Karpas-422 (cell line): ENCODE measurements around the gene RAB36. TPM values are rescaled to one million over a fixed set of nuclear protein-coding genes. Genes with fewer than 3 reads are reported as not detected.
A peak's percentile ranks its signal among the peaks of the same experiment; 100 is the strongest.

ENCODE experiments used
- DNase-seq: peaks from one replicate; pipeline ENCODE4 v3.0.0-alpha.2; 2015
- H2AFZ ChIP-seq: fragments of 200-600 bp; sonication (generic); 2 replicates; pipeline ENCODE4 v1.6.1; 2014; ENCODE audit warnings: antibody characterized with exemption, low read length, mixed read lengths
- H3K27ac ChIP-seq: fragments of 200-600 bp; sonication (generic); 2 replicates; pipeline ENCODE4 v1.5.1; 2014; ENCODE audit warnings: mild to moderate bottlenecking, low read length, moderate library complexity
- H3K27me3 ChIP-seq: fragments of 200-600 bp; sonication (generic); 2 replicates; pipeline ENCODE4 v1.6.1; 2014; ENCODE audit warnings: low read length, mixed read lengths
- H3K36me3 ChIP-seq: fragments of 200-600 bp; sonication (generic); 2 replicates; pipeline ENCODE4 v1.6.1; 2014; ENCODE audit warnings: low read length, mixed read lengths; ENCODE audit not compliant: insufficient read depth
- H3K4me1 ChIP-seq: fragments of 200-600 bp; sonication (generic); 2 replicates; pipeline ENCODE4 v1.6.1; 2014; ENCODE audit warnings: mild to moderate bottlenecking, low read length, mixed read lengths
- H3K4me2 ChIP-seq: fragments of 200-600 bp; sonication (generic); 2 replicates; pipeline ENCODE4 v1.6.1; 2014; ENCODE audit warnings: low read length, low read depth, mild to moderate bottlenecking; ENCODE audit not compliant: poor library complexity, severe bottlenecking
- H3K4me3 ChIP-seq: fragments of 200-600 bp; sonication (generic); 2 replicates; pipeline ENCODE4 v1.5.1; 2014; ENCODE audit warnings: mild to moderate bottlenecking, antibody characterized with exemption, low read length, mixed read lengths
- H3K79me2 ChIP-seq: fragments of 200-600 bp; sonication (generic); 2 replicates; pipeline ENCODE4 v1.6.1; 2014; ENCODE audit warnings: mild to moderate bottlenecking, low read length, mixed read lengths
- H3K9ac ChIP-seq: fragments of 200-600 bp; sonication (generic); 2 replicates; pipeline ENCODE4 v1.6.0; 2014; ENCODE audit warnings: low read length
- H3K9me2 ChIP-seq: fragments of 200-600 bp; sonication (generic), shearing (Covaris generic); replicated peaks from 2 replicates; pipeline ENCODE4 v1.6.0; 2014; ENCODE audit warnings: mild to moderate bottlenecking, low read length, moderate library complexity; ENCODE audit not compliant: insufficient read depth
- H3K9me3 ChIP-seq: fragments of 300-700, 200-600 bp; sonication (generic); 2 replicates; pipeline ENCODE4 v1.6.1; 2014; ENCODE audit warnings: low read length, mixed read lengths
- H4K20me1 ChIP-seq: fragments of 200-600 bp; sonication (generic); 2 replicates; pipeline ENCODE4 v1.6.1; 2014; ENCODE audit warnings: mild to moderate bottlenecking, antibody characterized with exemption, low read length, low read depth; ENCODE audit not compliant: insufficient read depth
- total RNA-seq: library from RNA; depleted of rRNA; stranded (reverse); fragments of >200 nt; shearing (Covaris generic); gene quantifications from 2 replicates; pipeline ENCODE4 v1.2.3, GENCODE V29; 2014; ENCODE audit warnings: low replicate concordance; rRNA removed

Gene RAB36, protein sequence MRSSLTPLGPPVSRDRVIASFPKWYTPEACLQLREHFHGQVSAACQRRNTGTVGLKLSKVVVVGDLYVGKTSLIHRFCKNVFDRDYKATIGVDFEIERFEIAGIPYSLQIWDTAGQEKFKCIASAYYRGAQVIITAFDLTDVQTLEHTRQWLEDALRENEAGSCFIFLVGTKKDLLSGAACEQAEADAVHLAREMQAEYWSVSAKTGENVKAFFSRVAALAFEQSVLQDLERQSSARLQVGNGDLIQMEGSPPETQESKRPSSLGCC
- total RNA-seq, result 4.0 and 10.6 TPM in 2 replicates

DNA sequence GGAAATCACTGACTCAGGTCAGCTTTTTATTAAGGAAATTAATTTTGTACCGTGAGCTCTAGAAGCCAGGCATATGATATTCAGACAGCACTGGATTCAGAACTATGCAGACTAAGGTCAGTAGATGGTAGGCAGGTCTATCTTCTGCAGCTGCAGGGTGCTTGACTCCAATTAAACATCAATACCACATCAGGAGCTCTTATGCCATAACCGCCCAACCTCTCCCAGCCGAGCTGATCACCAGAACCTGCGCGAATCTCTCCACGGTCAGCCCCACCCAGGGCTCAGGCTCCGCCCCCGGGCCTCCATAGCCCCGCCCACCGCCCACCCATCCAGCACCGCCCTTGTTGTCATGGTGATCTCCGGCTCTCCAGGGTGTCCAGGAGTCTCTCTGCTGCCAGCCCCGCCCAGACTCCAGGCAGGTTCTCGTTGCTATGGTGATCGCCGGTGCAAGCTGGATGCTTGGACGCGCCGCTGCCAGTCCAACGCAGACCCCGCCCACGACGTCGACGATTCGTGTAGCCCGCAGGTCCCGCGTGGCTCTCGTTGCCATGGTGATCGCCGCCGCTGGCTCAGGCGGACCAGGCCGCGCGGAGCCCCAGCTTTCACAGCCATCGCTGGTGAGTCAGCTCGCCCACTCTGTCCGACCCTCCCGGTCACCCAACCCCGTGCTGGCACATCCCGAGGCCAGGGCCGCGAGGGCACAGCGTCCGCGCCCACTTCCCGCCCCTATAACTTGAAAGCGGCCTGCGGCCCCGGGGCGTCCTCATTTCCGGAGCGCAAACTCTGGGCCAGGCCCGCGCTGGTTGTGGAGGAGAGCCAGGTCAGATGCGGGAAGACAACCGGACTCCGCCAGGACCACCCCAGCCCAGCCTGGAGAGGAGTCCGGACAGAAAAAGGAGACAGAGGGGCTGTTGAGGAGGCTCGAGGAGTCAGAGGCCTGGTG is at the start of gene RAB36:
TSS of gene RAB36 (plus strand) at position 546 of the 946 bp plus-strand sequence. CDS start 1,140 bp downstream, outside the sequence.
- H4K20me1 ChIP-seq, result no peaks in the 10 kb centered on the region
- peak within 1 kb of the TSS; percentile 74; the same call in 1 of the 2 replicates for H2AFZ ChIP-seq
- H3K27ac ChIP-seq, result peak within 1 kb of the TSS; percentile 48
- no peaks in the 10 kb centered on the region for H3K27me3 ChIP-seq
- H3K4me1 ChIP-seq, result peaks cover 48% of the 10 kb centered on the region
- peak within 1 kb of the TSS; percentile 70 for H3K4me3 ChIP-seq
- DNase-seq, result peak; percentile 100
- H3K4me2 ChIP-seq, result peak within 1 kb of the TSS; percentile 65
- no peaks in the 10 kb centered on the region for H3K36me3 ChIP-seq
- no peaks in the 10 kb centered on the region for H3K79me2 ChIP-seq
- H3K9me3 ChIP-seq, result no peaks in the 10 kb centered on the region
- H3K9ac ChIP-seq, result peak within 1 kb of the TSS; percentile 66
- H3K9me2 ChIP-seq, result no peaks in the 10 kb centered on the region

DNA sequence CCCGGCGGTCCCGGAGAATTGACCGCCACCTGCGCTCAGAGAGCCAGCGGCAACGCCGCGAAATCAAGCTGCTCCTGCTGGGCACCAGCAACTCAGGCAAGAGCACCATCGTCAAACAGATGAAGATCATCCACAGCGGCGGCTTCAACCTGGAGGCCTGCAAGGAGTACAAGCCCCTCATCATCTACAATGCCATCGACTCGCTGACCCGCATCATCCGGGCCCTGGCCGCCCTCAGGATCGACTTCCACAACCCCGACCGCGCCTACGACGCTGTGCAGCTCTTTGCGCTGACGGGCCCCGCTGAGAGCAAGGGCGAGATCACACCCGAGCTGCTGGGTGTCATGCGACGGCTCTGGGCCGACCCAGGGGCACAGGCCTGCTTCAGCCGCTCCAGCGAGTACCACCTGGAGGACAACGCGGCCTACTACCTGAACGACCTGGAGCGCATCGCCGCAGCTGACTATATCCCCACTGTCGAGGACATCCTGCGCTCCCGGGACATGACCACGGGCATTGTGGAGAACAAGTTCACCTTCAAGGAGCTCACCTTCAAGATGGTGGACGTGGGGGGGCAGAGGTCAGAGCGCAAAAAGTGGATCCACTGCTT is 49.4 kb upstream of the RAB36 start:
- no peaks in the 10 kb centered on the region for H3K9me3 ChIP-seq
- DNase-seq, result no peak
- no peak overlapping the region for H3K4me3 ChIP-seq
- H4K20me1 ChIP-seq, result 0 out of 2 replicates have a peak, but pooled peaks cover 6% of the 10 kb centered on the region
- no peaks in the 10 kb centered on the region; the same call in 1 of the 2 replicates for H3K79me2 ChIP-seq
- H3K4me1 ChIP-seq, result no peaks in the 10 kb centered on the region
- H3K9ac ChIP-seq, result no peak overlapping the region
- no peak overlapping the region for H3K4me2 ChIP-seq
- no peaks in the 10 kb centered on the region for H3K36me3 ChIP-seq
- H3K9me2 ChIP-seq, result no peaks in the 10 kb centered on the region
- no peak overlapping the region for H3K27ac ChIP-seq
- H3K27me3 ChIP-seq, result no peaks in the 10 kb centered on the region
- H2AFZ ChIP-seq, result no peak overlapping the region

DNA sequence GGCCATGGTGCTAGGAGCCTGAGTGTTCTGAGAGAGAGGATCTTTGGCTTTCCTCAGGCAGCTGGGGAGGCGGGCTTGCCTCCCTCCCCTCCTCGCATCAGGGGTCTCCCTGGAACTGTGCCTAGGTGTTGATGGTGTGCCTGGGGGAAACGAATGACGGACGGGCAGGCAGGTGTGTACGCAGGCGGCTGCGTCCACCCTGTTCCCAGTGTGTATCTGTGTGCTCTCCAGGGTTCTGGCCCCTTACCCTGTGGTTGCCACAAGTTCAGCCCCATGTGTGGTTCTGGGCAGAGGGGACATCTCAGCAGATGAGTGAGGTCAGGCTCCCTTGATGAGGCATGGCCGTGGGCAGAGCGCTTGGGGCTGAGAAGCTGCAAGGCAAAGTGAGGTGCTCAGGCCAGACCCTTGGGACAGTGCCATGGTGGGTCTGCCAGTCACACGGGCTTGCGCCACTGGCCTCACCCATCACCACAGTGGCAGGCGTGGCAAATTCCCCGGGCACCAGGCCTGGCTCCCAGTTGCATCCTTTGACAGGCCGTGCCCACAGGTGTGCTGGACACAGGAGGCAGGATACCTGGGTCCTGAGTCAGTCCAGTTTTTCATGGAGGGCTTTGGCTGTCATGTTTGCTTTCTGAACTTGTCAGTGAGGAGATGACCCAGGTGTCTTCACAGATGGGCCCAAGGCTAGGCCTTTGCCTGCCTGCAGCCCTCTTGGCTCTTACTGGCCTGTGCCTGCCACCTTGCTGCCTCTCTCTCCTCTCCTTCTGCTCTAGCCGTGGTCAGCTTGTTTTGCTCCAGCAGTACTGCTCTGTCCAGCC is 47.7 kb upstream of the RAB36 start:
- no peak overlapping the region for H2AFZ ChIP-seq
- H3K9me2 ChIP-seq, result no peaks in the 10 kb centered on the region
- no peaks in the 10 kb centered on the region for H3K36me3 ChIP-seq
- no peaks in the 10 kb centered on the region for H3K27me3 ChIP-seq
- H3K9me3 ChIP-seq, result no peaks in the 10 kb centered on the region
- no peaks in the 10 kb centered on the region for H3K4me1 ChIP-seq
- no peak for DNase-seq
- H3K27ac ChIP-seq, result no peak overlapping the region
- 0 out of 2 replicates have a peak, but pooled peaks cover 6% of the 10 kb centered on the region for H4K20me1 ChIP-seq
- no peak overlapping the region for H3K4me3 ChIP-seq
- no peaks in the 10 kb centered on the region; the same call in 1 of the 2 replicates for H3K79me2 ChIP-seq
- H3K4me2 ChIP-seq, result no peak overlapping the region
- H3K9ac ChIP-seq, result no peak overlapping the region

DNA sequence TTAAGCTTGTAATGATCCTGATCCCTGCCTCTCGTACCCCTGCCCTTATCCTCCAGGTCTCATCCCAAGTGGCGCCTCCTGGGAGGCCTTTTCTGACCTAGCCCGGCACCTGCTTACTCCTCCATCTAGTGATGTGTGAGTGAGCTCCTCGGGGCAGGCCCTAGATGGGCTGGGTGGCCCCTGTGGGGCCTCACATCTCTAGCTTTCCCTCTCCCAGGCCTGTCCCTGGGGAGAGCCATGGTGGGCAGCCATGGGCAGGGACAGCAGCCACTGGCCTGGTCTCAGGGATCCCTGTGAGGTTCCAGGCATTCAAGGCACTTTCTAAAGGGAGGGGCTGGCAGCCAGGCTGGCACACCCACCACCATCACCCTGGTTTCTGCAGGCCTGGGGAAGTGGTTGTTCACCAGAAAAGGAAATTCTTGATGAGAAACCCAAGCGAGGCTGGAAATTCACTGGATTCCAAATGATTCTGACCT is 47.0 kb upstream of the RAB36 start:
- Histone ChIP-seq H3K27me3 (no peaks in the 10 kb centered on the region), H3K4me1 (no peaks in the 10 kb centered on the region), H3K27ac (no peak overlapping the region), H3K79me2 (no peaks in the 10 kb centered on the region), H3K9ac (no peak overlapping the region), H3K4me2 (no peak overlapping the region), H3K9me2 (no peaks in the 10 kb centered on the region), H2AFZ (no peak overlapping the region), H4K20me1 (0 out of 2 replicates have a peak, but pooled peaks cover 6% of the 10 kb centered on the region), H3K9me3 (no peaks in the 10 kb centered on the region), H3K4me3 (no peak overlapping the region), H3K36me3 (no peaks in the 10 kb centered on the region)
- no peak for DNase-seq

DNA sequence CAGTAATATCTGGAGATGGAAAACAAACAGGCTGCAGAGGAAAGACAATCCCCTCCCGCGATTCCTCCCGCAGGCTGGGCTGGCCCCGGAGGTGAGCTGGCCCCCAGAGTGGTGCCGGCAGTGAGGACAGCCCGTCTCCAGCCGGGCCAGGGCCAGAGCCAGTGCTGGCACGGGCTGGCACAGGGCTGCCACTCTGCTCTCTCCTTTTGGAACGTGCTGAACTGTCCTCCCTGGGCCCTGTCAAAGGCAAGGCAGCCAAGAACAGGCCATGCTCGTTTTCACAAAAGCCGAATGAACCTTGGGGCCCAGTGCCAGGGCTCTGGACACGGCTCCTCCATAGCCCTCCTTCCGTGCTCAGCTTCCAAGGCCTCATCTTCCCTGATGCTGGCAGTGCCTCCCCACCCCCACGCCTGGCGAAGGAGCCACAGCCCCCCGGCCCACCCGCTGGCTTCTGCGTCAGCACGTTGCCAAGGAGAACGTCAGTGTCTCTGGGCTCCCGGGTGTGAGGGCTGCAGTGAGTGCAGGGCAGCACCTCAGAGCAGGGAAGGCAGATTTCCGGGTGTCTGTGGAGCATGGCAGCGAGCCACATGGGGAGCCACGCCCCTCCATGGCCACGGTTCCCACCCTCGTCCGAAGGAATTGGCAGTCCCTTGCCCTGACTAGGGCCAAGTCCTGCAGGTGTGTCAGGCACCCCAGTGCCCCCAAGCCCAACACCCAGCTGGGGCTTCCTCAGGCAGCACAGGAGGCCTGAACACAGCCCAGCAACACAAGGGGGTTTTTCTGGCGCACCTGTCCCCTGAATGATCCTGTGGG is 46.4 kb upstream of the RAB36 start:
- Histone ChIP-seq H3K9ac (no peak overlapping the region), H3K4me1 (no peaks in the 10 kb centered on the region), H2AFZ (no peak overlapping the region), H3K27ac (no peak overlapping the region), H3K36me3 (no peaks in the 10 kb centered on the region), H3K79me2 (no peaks in the 10 kb centered on the region), H4K20me1 (0 out of 2 replicates have a peak, but pooled peaks cover 6% of the 10 kb centered on the region), H3K27me3 (no peaks in the 10 kb centered on the region), H3K9me2 (no peaks in the 10 kb centered on the region), H3K4me3 (no peak overlapping the region), H3K4me2 (no peak overlapping the region), H3K9me3 (no peaks in the 10 kb centered on the region)
- DNase-seq, result no peak

DNA sequence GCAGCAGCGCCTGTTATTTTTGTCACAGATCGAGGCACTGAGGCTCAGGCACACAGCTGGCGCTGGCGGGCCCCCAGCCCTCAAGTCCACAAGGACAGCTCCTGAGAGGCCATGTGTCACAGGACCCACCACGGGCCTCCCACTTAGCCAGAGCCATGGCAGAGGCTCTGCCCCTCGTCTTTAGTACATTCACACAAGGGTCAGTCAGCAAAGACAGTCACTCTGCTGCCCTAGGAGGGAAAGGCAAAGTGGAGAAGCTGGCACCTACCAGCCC is 45.8 kb upstream of the RAB36 start:
- DNase-seq, result no peak
- H3K9me2 ChIP-seq, result no peaks in the 10 kb centered on the region
- H3K9me3 ChIP-seq, result no peaks in the 10 kb centered on the region
- no peak overlapping the region for H3K4me2 ChIP-seq
- no peaks in the 10 kb centered on the region for H3K36me3 ChIP-seq
- H4K20me1 ChIP-seq, result 0 out of 2 replicates have a peak, but pooled peaks cover 6% of the 10 kb centered on the region
- no peak overlapping the region for H2AFZ ChIP-seq
- no peaks in the 10 kb centered on the region for H3K79me2 ChIP-seq
- no peak overlapping the region for H3K27ac ChIP-seq
- H3K9ac ChIP-seq, result no peak overlapping the region
- H3K27me3 ChIP-seq, result no peaks in the 10 kb centered on the region
- no peaks in the 10 kb centered on the region for H3K4me1 ChIP-seq
- no peak overlapping the region for H3K4me3 ChIP-seq

DNA sequence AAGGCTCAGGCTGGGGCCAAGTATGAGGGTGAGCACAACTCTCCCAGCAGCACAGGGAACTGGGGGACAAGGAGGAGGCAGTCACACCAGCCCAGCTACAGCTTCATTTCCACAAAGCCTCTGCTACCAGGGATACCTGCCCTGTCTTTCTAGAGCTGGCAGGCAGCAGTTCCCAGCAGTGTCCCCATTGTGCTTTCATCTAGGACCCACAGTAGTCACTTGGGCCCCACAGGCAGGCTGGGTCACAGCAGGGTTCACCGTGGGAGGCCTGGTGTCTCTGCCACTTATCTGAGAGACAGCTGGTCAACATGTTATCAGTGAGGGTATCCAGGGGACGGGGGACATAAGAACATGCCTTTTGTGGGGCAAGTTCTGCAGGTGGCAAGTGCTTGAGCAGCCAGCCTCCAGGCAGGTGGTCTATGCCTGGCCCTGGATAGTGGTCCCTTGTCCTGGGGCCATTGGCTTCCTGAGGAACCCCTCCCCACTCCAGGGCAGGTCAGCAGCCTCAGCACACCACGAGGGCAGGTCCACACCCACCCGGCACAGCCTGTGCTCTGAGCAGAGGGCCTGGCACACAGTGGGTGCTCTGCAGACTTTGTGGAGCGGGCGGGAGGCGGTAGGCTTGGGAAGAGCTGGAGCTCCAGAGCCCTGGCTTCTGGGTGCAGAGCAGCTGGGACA is 45.0 kb upstream of the RAB36 start:
- DNase-seq, result no peak
- Histone ChIP-seq H3K9me3 (no peaks in the 10 kb centered on the region), H3K4me2 (no peak overlapping the region), H3K4me1 (no peaks in the 10 kb centered on the region), H3K9ac (no peak overlapping the region), H2AFZ (no peak overlapping the region), H3K79me2 (no peaks in the 10 kb centered on the region), H3K4me3 (no peak overlapping the region), H3K27ac (no peak overlapping the region), H4K20me1 (0 out of 2 replicates have a peak, but pooled peaks cover 6% of the 10 kb centered on the region), H3K36me3 (no peaks in the 10 kb centered on the region), H3K27me3 (no peaks in the 10 kb centered on the region), H3K9me2 (no peaks in the 10 kb centered on the region)
